Ecto neural progenitor cell (in vitro differentiated cells): ENCODE data around the gene FCGR3A.
A peak's percentile ranks its signal among the peaks of the same experiment; 100 is the strongest.
"Not testable (repeated sequence)": the region's sequence is repeated elsewhere in the genome, so short reads cannot be mapped to it uniquely, and the experiment has no call there.

Source experiments
- DNase-seq: peaks from one replicate; pipeline ENCODE4 v3.0.0-alpha.2; 2018; ENCODE audit warnings: low spot score

The FCGR3A gene

DNA sequence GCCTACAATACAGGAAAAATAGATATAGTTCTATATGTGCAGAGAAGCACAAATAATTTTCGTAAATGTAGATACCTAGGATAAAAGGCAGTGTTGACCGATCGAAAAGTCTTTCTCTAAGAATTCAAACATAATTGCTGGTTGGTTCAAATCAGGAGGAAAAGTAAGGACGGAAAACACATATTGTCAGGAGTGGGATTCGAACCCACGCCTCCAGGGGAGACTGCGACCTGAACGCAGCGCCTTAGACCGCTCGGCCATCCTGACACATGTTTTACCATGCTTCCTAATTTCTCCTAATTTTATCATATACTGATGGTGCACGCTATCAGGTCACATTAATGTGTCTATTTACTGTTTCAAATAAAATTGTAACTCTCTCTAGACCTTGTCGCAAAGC lies 19.5 kb downstream of the FCGR3A start:
- not testable (repeated sequence) for DNase-seq

GRCh38 chr1:161529463-161530104 lies 20.0 kb downstream of the FCGR3A start:
- DNase-seq = not testable (repeated sequence)

DNA sequence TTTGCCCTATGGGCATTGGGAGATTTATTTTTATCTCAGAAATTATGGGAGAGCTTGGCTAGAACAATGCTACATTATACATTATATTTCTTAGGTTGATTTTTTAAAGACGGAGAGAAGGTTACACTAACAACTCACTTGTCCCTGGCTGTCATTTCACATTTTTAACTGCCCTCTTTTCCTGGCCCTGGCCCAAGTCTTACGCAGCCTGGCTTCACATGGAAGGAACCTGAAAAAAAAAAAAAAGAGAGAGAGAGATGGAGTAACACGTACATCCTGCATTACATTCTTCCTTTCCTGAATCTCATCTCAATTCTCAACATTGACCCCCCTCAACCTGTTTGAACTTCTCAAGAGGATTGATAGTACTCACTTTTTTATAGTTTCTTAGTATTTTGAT lies 21.1 kb downstream of the FCGR3A start:
- not testable (repeated sequence) for DNase-seq

GRCh38 chr1:161525918-161526317 lies 23.7 kb downstream of the FCGR3A start:
- DNase-seq = not testable (repeated sequence)

GRCh38 chr1:161525321-161525720 lies 24.3 kb downstream of the FCGR3A start:
- DNase-seq = not testable (repeated sequence)

DNA sequence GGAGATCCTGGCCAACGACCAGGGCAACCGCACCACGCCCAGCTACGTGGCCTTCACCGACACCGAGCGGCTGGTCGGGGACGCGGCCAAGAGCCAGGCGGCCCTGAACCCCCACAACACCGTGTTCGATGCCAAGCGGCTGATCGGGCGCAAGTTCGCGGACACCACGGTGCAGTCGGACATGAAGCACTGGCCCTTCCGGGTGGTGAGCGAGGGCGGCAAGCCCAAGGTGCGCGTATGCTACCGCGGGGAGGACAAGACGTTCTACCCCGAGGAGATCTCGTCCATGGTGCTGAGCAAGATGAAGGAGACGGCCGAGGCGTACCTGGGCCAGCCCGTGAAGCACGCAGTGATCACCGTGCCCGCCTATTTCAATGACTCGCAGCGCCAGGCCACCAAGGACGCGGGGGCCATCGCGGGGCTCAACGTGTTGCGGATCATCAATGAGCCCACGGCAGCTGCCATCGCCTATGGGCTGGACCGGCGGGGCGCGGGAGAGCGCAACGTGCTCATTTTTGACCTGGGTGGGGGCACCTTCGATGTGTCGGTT lies 24.8 kb downstream of the FCGR3A start:
- not testable (repeated sequence) for DNase-seq

- peak; percentile 79 for DNase-seq
Measured at GRCh38 chr1:161523817-161524741, 25.5 kb downstream of the FCGR3A start, which contains the start of gene HSPA6. TSS of gene HSPA6 (plus strand) at chr1:161524540. CDS start at chr1:161524659, 119 bp downstream.

DNA sequence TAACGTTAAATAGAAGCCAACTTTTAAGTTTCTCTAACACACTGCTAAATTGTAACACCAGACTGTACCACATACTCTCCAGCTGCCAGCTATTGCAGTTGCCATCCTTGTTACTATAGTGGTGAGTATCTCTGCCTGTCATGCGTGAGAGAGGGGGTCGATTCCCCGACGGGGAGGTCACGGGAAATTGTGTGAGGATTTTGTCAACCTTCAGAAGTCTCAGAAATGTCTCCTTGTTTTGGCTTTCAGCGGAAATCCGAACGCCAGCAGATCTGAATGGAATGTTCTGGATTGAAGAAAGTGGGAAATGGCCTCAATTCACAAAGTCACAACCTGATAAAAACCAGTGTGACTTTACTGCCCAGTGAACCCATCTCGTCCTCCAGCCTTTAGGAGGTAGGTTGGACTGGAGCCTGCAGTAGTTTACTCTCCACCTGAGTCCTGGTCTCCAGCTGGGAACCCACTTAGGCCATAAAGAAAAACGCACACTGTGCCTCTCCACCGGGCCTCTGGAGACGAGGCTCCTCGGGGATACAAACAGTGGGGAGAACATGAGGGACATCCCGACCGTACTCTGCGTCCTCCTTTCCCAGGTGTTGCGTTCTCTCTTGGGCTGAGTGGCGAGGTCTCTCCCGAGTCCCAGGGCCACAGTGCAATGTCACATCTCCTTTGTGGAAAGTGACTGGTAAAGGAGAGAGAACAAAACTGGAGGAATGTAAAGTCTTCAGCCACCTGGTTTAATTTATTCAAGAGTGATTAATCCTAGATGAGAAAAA lies 26.4 kb downstream of the FCGR3A start:
- not testable (repeated sequence) for DNase-seq

GRCh38 chr1:161513953-161514352 lies 35.7 kb downstream of the FCGR3A start:
- DNase-seq = not testable (repeated sequence)

GRCh38 chr1:161513448-161513780 lies 36.2 kb downstream of the FCGR3A start:
- not testable (repeated sequence) for DNase-seq

DNA sequence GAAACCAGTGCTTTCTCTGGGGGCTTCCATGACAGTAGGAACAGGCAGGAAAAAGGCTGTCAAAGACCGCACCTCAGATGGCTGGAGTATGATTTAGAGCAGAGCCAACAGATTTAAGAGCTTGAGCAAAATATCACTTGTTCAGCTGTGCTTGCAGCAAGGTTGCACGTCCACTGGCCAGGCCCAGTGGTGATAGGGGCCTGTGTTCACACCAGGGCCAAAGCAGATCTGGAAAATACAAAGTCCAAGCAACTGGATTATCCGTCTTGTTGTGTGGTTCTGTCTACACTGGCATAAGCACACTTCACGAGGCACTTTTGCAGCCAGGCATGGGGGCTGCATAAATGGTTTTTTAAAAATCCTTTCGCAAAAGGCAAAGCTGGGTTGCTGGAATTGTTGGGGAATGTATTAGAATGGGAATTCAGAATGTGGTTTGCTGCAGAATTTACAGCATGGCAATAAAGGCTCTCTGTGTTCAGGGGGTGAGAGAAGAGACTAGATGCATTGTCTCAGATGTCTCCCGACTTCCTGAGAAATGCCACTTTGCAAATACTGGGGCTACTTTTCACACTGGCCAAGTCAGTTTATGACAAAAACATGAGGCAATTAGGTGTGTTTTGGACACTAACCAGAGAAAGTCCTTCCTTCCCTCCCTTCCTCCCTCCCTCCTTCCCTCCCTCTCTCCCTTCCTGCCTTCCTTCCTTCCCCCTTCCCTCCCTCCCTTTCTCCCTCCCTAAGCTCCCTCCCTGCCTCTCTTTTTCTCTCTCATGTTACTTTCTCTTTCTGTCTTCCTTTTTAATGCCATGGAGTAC lies 36.8 kb downstream of the FCGR3A start:
- DNase-seq = not testable (repeated sequence)

GRCh38 chr1:161511756-161512060 lies 37.9 kb downstream of the FCGR3A start:
- no peak for DNase-seq

GRCh38 chr1:161511018-161511755 lies 38.4 kb downstream of the FCGR3A start:
- DNase-seq = no peak

- no peak for DNase-seq
Measured at GRCh38 chr1:161510477-161510876, 39.1 kb downstream of the FCGR3A start.

GRCh38 chr1:161506336-161507223 lies 43.0 kb downstream of the FCGR3A start:
- DNase-seq = no peak

DNA sequence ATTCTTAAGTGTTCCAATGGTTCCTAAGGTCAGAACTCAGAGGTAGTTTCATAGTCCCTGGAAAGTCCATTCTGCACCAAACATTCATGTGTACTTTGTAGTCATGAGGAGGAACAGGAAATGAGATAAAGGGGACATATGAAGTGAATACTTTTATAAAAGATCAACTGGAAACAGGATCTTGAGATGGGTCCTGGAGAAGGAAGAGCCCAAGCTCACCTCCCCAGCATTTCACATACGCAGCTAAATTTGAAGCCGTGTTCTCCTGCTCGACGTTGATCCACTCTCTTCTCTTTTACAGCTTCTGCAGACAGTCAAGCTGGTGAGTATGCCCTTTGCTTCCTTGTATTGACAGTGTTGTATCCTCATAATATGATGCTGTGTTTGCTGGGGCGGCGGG lies 43.9 kb downstream of the FCGR3A start:
- DNase-seq = no peak

DNA sequence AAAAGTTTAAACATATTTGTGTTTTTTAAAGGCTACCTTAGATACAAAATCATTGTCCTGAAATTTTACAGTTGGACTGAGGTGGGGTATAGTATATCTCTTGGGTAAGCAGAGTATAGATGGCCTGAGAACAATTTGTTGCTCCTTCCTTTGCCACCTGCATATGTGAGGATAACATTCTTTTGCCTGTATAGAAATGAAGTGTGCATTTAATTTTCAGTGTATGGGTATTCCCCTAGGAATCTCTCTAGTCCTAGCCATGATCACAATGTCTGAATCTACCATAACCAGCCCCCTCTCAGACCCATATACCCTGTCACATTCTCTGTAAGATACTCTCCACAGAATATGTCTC lies 46.2 kb downstream of the FCGR3A start:
- DNase-seq = no peak

DNA sequence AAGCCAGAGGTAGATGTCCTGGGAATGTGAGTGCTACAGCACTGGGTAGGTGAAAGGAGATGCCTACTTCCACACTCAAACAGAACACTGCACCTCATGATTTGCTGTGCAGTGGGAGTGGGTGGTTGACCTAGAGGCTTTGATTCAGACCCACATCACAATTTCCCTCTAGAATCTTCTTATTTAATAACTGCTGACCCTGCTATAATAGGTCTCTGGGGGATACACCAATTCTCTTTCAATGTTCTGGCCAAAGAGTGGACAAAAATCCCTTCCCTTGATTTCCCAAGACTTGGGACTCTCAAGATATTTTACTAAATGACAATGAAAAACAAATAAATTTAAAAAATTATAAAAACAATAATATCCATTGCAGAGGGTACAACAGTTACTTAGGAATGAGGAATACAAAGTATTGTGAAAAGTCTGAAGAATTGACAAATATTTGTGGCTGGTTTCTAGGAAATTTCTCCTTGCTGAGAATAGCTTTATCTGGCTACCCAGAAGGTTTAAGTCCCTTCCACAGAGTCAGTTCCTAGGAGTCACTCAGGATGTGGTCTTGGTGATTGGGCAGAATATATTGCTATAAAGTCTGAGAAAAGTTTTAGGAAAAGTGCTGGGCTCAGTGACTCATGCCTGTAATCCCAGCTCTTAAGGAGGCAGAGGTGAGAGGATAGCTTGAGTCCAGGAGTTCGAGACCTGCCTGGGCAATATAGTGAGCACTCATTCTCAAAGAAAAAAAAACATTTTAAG lies 46.8 kb downstream of the FCGR3A start:
- no peak for DNase-seq

DNA sequence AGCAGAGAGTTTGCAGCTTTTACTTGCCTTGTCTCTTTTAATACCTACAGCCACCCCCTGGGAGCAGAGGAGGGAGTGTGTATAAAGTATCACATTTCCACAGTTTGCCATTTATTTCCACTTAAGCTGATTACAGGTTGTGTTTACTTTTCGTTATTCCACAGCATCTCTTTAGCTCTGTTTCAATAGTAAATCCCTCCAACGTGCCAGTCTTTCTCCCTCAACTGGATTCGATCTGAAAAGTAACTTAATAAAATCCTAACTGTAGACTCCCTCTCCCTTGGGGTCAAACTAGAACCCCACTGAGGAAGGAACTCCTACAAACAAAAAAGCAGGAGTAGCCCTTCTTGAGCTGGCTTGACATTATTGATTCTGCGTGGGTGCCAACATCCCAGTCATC lies 47.4 kb downstream of the FCGR3A start:
- no peak for DNase-seq
